Measurements from ENCODE around the gene DUOXA1.

DNA sequence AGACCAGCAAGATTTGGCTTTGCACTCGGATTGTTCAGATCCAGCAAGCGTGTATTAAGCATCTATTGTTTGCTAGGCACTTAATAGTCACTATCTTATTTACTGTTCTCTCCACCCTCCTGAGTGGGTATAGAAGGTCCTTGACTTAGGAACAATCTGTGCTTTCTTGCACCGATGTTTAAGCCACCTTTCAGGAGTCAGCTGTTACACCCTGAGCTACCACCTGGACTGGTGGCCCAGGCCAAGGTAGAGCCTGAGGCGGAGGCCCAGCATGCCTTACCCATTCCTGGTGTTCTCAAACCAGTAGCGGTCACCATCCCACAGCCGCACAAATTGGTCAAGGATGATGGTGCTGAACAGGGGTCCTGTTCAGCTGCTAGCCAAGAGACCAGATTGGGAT is 10.1 kb upstream of the DUOXA1 start:
- TF ChIP-seq, protein P1, sequence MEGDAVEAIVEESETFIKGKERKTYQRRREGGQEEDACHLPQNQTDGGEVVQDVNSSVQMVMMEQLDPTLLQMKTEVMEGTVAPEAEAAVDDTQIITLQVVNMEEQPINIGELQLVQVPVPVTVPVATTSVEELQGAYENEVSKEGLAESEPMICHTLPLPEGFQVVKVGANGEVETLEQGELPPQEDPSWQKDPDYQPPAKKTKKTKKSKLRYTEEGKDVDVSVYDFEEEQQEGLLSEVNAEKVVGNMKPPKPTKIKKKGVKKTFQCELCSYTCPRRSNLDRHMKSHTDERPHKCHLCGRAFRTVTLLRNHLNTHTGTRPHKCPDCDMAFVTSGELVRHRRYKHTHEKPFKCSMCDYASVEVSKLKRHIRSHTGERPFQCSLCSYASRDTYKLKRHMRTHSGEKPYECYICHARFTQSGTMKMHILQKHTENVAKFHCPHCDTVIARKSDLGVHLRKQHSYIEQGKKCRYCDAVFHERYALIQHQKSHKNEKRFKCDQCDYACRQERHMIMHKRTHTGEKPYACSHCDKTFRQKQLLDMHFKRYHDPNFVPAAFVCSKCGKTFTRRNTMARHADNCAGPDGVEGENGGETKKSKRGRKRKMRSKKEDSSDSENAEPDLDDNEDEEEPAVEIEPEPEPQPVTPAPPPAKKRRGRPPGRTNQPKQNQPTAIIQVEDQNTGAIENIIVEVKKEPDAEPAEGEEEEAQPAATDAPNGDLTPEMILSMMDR (IDR thresholded peaks at IDR 0.05; ENCODE audit: insufficient read depth, low read length) = no peak
- TF ChIP-seq, protein P2, sequence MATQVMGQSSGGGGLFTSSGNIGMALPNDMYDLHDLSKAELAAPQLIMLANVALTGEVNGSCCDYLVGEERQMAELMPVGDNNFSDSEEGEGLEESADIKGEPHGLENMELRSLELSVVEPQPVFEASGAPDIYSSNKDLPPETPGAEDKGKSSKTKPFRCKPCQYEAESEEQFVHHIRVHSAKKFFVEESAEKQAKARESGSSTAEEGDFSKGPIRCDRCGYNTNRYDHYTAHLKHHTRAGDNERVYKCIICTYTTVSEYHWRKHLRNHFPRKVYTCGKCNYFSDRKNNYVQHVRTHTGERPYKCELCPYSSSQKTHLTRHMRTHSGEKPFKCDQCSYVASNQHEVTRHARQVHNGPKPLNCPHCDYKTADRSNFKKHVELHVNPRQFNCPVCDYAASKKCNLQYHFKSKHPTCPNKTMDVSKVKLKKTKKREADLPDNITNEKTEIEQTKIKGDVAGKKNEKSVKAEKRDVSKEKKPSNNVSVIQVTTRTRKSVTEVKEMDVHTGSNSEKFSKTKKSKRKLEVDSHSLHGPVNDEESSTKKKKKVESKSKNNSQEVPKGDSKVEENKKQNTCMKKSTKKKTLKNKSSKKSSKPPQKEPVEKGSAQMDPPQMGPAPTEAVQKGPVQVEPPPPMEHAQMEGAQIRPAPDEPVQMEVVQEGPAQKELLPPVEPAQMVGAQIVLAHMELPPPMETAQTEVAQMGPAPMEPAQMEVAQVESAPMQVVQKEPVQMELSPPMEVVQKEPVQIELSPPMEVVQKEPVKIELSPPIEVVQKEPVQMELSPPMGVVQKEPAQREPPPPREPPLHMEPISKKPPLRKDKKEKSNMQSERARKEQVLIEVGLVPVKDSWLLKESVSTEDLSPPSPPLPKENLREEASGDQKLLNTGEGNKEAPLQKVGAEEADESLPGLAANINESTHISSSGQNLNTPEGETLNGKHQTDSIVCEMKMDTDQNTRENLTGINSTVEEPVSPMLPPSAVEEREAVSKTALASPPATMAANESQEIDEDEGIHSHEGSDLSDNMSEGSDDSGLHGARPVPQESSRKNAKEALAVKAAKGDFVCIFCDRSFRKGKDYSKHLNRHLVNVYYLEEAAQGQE (IDR thresholded peaks at IDR 0.05; ENCODE audit: insufficient replicate concordance, low read depth) = no peak
